GM12892 (cell line): ENCODE measurements around the gene MTERF4.

Experiments used
- POLR2A ChIP-seq: IDR thresholded peaks from 2 replicates; pipeline ENCODE4 v1.6.1; 2011; ENCODE audit warnings: low read depth, low read length, control low read depth
- POLR2AphosphoS5 ChIP-seq: IDR thresholded peaks from 2 replicates; pipeline ENCODE4 v1.6.1; 2011; ENCODE audit warnings: low read depth, low read length, control low read depth
- TAF1 ChIP-seq: IDR thresholded peaks from 2 replicates; pipeline ENCODE4 v1.6.1; 2011; ENCODE audit warnings: low read depth, mild to moderate bottlenecking, control low read depth, low read length, borderline replicate concordance

DNA sequence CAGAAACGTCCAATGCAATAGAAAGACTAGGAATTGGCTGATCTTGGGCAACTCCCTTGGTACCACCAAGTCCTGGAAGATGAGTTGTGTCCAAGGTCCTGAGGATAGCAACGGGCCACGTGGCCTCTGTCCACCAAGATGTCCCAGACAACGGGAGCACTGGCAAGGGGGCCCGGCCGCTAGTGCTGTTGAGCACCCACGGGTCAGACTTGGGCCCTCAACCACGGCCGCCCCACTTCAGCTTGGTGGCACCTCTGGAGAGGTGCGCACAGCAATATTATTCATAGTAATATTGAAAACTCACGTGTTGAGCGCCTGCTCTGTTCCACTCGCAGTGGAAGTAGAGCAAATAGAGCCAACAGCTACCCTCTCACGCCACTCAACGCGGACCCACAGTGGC lies 28.2 kb upstream of the MTERF4 start:
- no peak for TF ChIP-seq POLR2AphosphoS5
- no peak for TF ChIP-seq POLR2A
- no peak for TF ChIP-seq TAF1
